MM.1S (cell line): ENCODE results near the gene PPP6R3.

Experiments
- EZH2 ChIP-seq: fragments of 300-600 bp; sonication (generic); optimal IDR thresholded peaks from 2 replicates; pipeline ENCODE3; 2017; ENCODE audit warnings: low read depth, mild to moderate bottlenecking, antibody characterized with exemption, low read length, mixed read lengths
- EZH2phosphoT487 ChIP-seq: fragments of 300-600 bp; sonication (generic); IDR thresholded peaks from 2 replicates; pipeline ENCODE4 v1.6.1; 2018; ENCODE audit warnings: antibody characterized with exemption, low read length
- TF ChIP-seq, protein P1 (sequence below): fragments of 300-600 bp; sonication (generic); IDR thresholded peaks from 2 replicates; pipeline ENCODE4 v1.5.1; 2016; ENCODE audit warnings: antibody characterized with exemption, low read length, mixed read lengths

DNA sequence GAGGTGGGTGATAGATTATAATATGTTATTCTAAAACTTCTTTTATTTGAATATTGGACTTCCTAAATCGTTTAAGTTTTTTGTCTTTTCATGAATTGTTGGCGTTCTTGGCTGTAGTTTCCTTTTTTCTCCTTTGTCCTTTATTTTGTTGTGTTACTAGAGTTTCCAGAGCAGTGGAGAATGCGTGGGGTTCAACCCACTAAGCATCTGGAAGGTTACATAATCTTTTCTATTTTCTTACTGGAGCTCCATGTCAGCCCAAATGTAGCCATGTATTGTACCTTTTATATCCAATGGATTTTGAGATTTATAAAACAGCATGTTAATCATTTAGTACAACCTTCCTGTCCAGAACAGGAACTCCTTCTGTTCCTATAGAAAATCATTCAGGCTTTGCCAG is 63.2 kb downstream of the PPP6R3 start:
- TF ChIP-seq EZH2 (no peak), EZH2phosphoT487 (no peak)
- TF ChIP-seq, protein P1, sequence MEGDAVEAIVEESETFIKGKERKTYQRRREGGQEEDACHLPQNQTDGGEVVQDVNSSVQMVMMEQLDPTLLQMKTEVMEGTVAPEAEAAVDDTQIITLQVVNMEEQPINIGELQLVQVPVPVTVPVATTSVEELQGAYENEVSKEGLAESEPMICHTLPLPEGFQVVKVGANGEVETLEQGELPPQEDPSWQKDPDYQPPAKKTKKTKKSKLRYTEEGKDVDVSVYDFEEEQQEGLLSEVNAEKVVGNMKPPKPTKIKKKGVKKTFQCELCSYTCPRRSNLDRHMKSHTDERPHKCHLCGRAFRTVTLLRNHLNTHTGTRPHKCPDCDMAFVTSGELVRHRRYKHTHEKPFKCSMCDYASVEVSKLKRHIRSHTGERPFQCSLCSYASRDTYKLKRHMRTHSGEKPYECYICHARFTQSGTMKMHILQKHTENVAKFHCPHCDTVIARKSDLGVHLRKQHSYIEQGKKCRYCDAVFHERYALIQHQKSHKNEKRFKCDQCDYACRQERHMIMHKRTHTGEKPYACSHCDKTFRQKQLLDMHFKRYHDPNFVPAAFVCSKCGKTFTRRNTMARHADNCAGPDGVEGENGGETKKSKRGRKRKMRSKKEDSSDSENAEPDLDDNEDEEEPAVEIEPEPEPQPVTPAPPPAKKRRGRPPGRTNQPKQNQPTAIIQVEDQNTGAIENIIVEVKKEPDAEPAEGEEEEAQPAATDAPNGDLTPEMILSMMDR, result no peak
